Ectodermal cell (in vitro differentiated cells): ENCODE results near the gene DAG1.
"Not testable (repeated sequence)": the region's sequence is repeated elsewhere in the genome, so short reads cannot be mapped to it uniquely, and the experiment has no call there.

Experiments used
- H3K27ac ChIP-seq: 2 replicates; pipeline ENCODE4 v1.7.0; 2013; ENCODE audit warnings: mild to moderate bottlenecking, low read depth, low read length; ENCODE audit not compliant: insufficient read depth, poor library complexity, severe bottlenecking
- H3K27me3 ChIP-seq: 2 replicates; pipeline ENCODE4 v1.7.0; 2013; ENCODE audit warnings: mild to moderate bottlenecking, low read length; ENCODE audit not compliant: insufficient read depth, control insufficient read depth, poor library complexity, severe bottlenecking
- H3K36me3 ChIP-seq: one replicate; pipeline ENCODE4 v1.7.0; 2013; ENCODE audit warnings: low read length; ENCODE audit not compliant: control insufficient read depth, insufficient read depth
- H3K4me1 ChIP-seq: one replicate; pipeline ENCODE4 v1.7.0; 2013; ENCODE audit warnings: low read length; ENCODE audit not compliant: control insufficient read depth, insufficient read depth
- H3K4me3 ChIP-seq: 2 replicates; pipeline ENCODE4 v1.7.0; 2013; ENCODE audit warnings: low read depth, low read length, control low read depth; ENCODE audit not compliant: insufficient read depth
- H3K9me3 ChIP-seq: 2 replicates; pipeline ENCODE4 v1.7.0; 2013; ENCODE audit warnings: mild to moderate bottlenecking, low read length, moderate library complexity; ENCODE audit not compliant: control insufficient read depth
- WGBS, 2 experiments: methylation state at CpG; one replicate each; pipeline ENCODE4 v1.1.7; 2013; ENCODE audit warnings: missing lambda C conversion rate in 2 of 2; 5-methylcytosine and 5-hydroxymethylcytosine counted together

DAG1 gene

DNA sequence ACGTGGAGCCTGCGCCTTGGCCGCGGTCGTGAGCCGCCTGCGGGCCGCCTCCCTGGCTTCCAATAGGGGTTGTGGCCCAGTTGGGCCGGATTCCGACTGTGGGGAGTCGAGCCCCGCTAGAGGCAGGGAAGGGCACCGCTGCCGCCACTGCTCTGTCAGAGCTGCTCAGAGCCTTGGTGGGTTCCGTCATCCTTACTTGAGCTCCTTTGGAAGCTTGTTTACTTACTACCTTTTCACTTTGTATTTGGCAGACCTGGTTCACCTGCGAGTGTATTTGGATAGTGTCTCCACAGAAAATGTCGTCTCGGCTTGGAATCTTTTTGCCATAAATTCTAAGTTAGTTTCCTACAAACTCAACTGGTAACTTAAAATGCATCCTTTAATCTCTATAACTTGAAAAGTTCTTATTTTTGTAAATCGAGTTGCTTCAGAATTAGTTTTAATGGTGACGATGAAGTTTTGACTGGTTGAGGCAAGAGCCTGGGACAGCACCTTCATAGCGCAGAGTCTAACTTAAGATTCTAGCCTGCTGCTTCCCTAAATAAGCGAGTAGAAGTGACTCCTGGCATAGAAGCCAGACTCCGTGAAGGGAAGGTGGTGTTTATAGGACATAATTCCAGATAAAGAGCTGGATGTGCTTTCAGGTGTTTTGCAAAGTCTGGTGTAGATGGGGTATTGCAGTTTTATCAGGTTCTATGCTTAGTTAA, 800 bp downstream of the DAG1 start:
- Histone ChIP-seq H3K27ac (peak overlapping the region; percentile 94), H3K27me3 (no peaks in the 10 kb centered on the region), H3K36me3 (peaks cover 3% of the 10 kb centered on the region), H3K9me3 (no peaks in the 10 kb centered on the region), H3K4me3 (peak overlapping the region; percentile 61), H3K4me1 (peaks cover 27% of the 10 kb centered on the region)
- 4 to 5% methylated on average over 23 of the region's 23 CpGs for WGBS, 2 experiments

DNA sequence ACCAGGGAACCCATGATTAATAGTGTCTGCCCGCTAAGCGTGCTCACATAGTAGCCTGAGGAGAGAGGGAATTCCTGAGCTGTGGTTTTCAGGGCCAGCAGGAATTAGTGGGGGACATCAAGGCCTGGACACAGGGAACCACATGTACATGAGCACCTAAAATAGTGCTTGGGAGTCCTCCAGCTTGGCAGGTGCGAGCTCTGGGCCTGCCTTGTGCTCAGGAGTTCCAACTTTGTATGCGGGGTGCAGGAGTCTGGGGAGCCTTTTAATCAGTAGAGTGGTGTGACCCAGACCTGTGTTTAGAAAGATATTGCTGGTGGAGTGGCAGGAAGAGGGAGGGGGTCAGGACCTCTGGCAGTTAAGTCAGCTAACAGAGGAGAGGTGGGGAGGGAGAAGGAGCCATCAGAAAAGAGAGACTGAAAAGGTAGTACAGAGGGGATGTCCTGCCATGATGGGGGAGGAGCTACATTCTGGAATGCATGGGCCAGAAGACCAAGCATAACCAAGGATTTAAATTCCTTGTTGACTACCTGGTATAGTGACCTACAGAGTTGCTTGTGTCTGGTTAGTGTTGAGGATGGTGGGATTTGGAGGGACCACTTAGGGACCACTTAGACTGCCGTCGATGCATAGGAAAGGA, 1.9 kb downstream of the DAG1 start:
- no peak overlapping the region for H3K27ac ChIP-seq
- WGBS, 2 experiments: 94% methylated on average over 6 of the region's 6 CpGs
- H3K4me3 ChIP-seq: peak overlapping the region; percentile 61
- H3K36me3 ChIP-seq: peaks cover 3% of the 10 kb centered on the region
- H3K9me3 ChIP-seq: no peaks in the 10 kb centered on the region
- no peaks in the 10 kb centered on the region for H3K27me3 ChIP-seq
- H3K4me1 ChIP-seq: peaks cover 22% of the 10 kb centered on the region

DNA sequence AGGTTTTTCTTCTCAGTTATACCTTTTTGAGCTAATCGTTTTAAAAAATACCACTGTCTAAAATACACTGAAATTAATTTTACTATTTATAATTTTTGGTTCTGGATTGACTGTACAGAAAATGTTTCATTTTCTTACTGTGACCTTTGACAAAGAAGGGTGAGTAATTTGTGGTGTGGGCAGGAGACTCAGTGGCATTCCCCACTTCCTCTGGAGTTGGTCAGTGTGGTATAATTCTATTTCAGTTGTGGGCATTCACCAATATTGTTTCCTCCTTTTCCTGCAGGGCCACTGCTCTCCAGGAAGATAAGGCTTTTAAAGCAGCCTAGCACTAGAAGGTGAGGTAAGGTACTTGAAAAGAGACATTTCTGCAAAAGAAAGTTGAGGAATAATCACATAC, 6.5 kb downstream of the DAG1 start:
- 100% methylated on average over 1 of the region's 1 CpG; no CpG with 5 or more reads in 1 of the 2 experiments for WGBS, 2 experiments
- Histone ChIP-seq H3K36me3 (peaks cover 14% of the 10 kb centered on the region), H3K27ac (no peak overlapping the region)

DNA sequence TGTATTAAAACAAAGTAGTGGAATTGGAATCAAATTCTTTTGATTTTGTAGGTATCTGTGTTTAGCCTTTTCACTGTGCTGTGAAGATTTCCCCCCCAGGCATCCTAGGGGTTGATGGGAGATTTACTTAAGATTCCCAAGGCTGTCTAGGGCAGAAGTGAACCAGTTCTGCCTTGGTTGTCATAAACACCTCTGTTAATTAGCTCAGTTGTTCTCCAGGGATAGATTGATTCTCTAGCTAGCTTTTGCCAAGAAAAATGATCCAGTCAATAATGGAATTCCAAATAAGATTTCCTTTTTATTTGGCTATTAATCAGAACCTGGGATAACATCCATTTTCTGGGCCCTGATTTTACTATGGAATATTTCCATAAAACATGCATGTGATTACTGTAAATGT, 12.7 kb downstream of the DAG1 start:
- Histone ChIP-seq H3K4me3 (no peak overlapping the region), H3K9me3 (no peaks in the 10 kb centered on the region), H3K27ac (no peak overlapping the region), H3K27me3 (no peaks in the 10 kb centered on the region), H3K4me1 (no peaks in the 10 kb centered on the region), H3K36me3 (peaks cover 4% of the 10 kb centered on the region)

More for the DNA sequence above, 6.5 kb downstream of the DAG1 start:
- no peak overlapping the region for H3K4me3 ChIP-seq
- H3K4me1 ChIP-seq: peaks cover 7% of the 10 kb centered on the region
- H3K9me3 ChIP-seq: no peaks in the 10 kb centered on the region
- no peaks in the 10 kb centered on the region for H3K27me3 ChIP-seq

DNA sequence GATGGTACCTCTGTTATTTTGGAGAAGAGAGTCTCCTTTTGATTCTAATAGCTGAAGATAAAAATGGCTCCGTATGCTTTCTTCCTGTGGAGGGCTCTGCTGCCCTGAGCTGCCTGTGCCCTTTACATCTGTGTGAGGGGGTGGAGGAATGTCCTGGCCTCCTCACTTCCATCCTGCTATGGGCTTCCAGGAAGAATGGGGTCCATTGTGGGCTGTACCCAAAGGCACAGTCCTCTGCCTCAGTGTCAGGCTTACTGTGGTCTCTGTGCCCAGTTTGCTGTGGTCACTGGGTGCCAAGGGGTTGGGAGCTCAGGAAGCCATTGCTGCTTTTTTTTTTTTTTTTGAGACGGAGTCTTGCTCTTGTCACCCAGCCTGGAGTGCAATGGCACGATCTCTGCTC, 14.4 kb downstream of the DAG1 start:
- Histone ChIP-seq H3K36me3 (peaks cover 3% of the 10 kb centered on the region), H3K27me3 (no peaks in the 10 kb centered on the region), H3K4me3 (no peak overlapping the region), H3K9me3 (no peaks in the 10 kb centered on the region), H3K4me1 (no peaks in the 10 kb centered on the region), H3K27ac (no peak overlapping the region)
- 58 to 59% methylated on average over 3 of the region's 3 CpGs for WGBS, 2 experiments

DNA sequence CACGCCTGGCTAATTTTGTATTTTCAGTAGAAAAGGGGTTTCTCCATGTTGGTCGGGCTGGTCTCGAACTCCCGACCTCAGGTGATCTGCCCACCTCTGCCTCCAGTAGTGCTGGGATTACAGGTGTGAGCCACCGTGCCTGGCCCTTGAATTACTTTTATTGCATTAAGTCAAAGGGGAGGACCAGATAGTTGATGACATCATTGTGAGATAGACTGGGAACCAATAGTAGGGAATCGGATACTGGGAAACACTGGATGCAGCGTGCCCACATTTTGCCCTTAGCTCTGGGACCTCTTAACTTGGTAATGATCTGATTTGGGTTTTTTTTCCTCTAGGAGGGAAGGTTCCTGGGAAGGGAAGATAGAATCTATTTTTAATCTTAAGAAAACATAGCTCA, 19.2 kb downstream of the DAG1 start:
- peaks cover 3% of the 10 kb centered on the region for H3K36me3 ChIP-seq
- 93 to 94% methylated on average over 7 of the region's 7 CpGs for WGBS, 2 experiments

DNA sequence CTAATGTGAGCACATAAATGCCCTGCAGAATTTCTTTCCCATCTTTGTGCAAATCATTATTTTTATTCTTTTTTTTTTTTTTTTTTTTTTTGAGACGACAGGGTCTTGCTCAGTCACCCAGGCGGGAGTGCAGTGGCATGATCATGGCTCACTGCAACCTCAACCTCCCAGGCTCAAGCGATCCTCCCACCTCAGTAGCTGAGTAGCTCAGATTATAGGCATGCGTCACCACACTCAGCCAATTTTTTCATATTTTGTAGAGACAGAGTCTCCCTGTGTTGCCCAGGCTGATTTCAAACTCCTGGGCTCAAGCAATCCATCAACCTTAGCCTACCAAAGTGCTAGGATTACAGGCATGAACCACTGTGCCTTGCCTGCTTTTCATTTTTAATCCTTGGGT, 22.9 kb downstream of the DAG1 start:
- Histone ChIP-seq H3K4me1 (no peaks in the 10 kb centered on the region), H3K4me3 (no peak overlapping the region), H3K27ac (no peak overlapping the region), H3K36me3 (peaks cover 3% of the 10 kb centered on the region), H3K27me3 (no peaks in the 10 kb centered on the region), H3K9me3 (no peaks in the 10 kb centered on the region)
- WGBS, 2 experiments: 91 to 96% methylated on average over 4 of the region's 4 CpGs

More for the DNA sequence above, 19.2 kb downstream of the DAG1 start:
- no peaks in the 10 kb centered on the region for H3K4me1 ChIP-seq
- H3K27me3 ChIP-seq: no peaks in the 10 kb centered on the region
- H3K27ac ChIP-seq: no peak overlapping the region
- H3K4me3 ChIP-seq: no peak overlapping the region
- H3K9me3 ChIP-seq: no peaks in the 10 kb centered on the region

DNA sequence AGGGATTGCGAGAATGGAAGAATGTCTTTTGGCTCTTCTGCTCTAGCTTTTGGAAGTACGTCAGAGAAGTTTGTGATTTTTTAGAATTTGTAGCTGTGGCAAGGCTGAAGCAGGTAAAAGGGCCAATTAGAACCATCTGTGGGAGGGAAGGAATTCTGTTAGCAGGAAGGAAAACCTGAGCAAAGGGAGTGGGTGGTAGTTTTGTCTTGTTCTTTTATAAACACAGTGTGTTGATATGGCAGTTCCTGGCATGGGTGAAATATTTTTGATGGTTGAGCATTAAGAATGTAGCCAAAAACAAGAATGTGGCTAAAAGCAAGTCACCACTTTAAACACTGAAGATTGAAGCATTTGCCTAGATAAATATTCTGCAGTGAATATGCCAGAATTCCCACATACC, 23.8 kb downstream of the DAG1 start:
- no peaks in the 10 kb centered on the region for H3K27me3 ChIP-seq
- WGBS, 2 experiments: 96 to 100% methylated on average over 2 of the region's 2 CpGs
- H3K4me3 ChIP-seq: no peak overlapping the region
- no peak overlapping the region for H3K27ac ChIP-seq
- H3K36me3 ChIP-seq: peaks cover 3% of the 10 kb centered on the region
- H3K4me1 ChIP-seq: no peaks in the 10 kb centered on the region
- no peaks in the 10 kb centered on the region for H3K9me3 ChIP-seq

DNA sequence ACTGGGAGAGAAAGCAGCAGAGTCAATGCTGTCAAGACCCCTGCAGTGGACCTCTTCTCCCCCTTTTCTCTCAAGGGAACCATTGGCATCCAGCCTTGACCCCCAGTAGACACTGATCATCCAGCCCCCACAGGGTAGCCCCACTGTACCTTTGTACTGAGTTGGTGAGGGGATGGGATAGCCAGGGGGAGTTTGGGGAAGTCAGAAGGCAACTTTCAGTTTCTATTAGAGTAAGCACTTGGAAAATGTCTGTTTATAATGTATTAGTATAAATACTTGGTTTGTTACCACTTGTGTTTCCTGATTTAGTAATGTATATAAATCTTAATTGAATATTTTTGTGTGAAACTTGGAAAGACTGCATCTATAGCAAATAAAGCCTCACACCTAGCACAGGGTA, 25.0 kb downstream of the DAG1 start:
- no peaks in the 10 kb centered on the region for H3K4me1 ChIP-seq
- H3K9me3 ChIP-seq: no peaks in the 10 kb centered on the region
- H3K27ac ChIP-seq: no peak overlapping the region
- no peaks in the 10 kb centered on the region for H3K36me3 ChIP-seq
- H3K4me3 ChIP-seq: no peak overlapping the region
- no peaks in the 10 kb centered on the region for H3K27me3 ChIP-seq

DNA sequence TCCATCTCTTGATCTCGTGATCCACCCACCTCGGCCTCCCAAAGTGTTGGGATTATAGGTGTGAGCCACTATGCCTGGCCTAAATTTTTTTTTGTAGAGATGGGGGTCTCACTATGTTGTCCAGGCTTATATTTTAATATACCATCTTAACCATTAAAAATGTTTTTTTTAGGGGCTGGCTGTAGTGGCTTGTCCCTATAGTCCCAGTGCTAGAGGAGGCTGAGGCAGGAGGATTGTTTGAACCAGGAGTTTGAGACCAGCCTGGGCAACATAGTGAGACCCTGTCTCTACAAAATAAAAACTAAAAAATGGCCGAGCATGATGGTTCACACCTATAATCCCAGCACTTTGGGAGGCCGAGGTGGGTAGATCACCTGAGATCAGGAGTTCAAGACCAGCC, 26.8 kb downstream of the DAG1 start:
- not testable (repeated sequence) for H3K27ac ChIP-seq, H3K4me3 ChIP-seq, H3K9me3 ChIP-seq, H3K4me1 ChIP-seq, H3K36me3 ChIP-seq, H3K27me3 ChIP-seq
- 94 to 95% methylated on average over 4 of the region's 4 CpGs for WGBS, 2 experiments
